Daoy (cell line): Measurements from ENCODE around the gene CARMIL3. TPM values are rescaled to one million over a fixed set of nuclear protein-coding genes. Genes with fewer than 3 reads are reported as not detected.
"Not testable (repeated sequence)": the region's sequence is repeated elsewhere in the genome, so short reads cannot be mapped to it uniquely, and the experiment has no call there.

Source experiments
- DNase-seq: peaks from one replicate; pipeline ENCODE4 v3.0.0-alpha.2; 2015; ENCODE audit warnings: low read depth
- total RNA-seq: library from RNA; depleted of rRNA; stranded (reverse); fragments of >200 nt; shearing (Covaris generic); gene quantifications from 2 replicates; pipeline ENCODE4 v1.2.3, GENCODE V29; 2014

The CARMIL3 gene
- total RNA-seq, 1 experiment from 2014 or later, result under 0.01 TPM

GRCh38 chr14:24040692-24041091 lies 11.1 kb upstream of the CARMIL3 start:
- DNase-seq, result no peak

- no peak for DNase-seq
These were observed 9.1 kb upstream of the CARMIL3 start for GRCh38 chr14:24042746-24043145.

GRCh38 chr14:24049002-24049401 lies 2.8 kb upstream of the CARMIL3 start:
- DNase-seq, result not testable (repeated sequence)

GRCh38 chr14:24050753-24051152 lies 1.1 kb upstream of the CARMIL3 start:
- DNase-seq, result not testable (repeated sequence)

- DNase-seq, result no peak
These were observed 527 bp upstream of the CARMIL3 start for GRCh38 chr14:24051176-24051788.

GRCh38 chr14:24052656-24053547 lies 1.1 kb downstream of the CARMIL3 start:
- peak; percentile 52 for DNase-seq

- no peak for DNase-seq
These were observed 1.9 kb downstream of the CARMIL3 start for GRCh38 chr14:24053548-24054323.

- DNase-seq, result no peak
These were observed 2.5 kb downstream of the CARMIL3 start for GRCh38 chr14:24054324-24054641.

GRCh38 chr14:24054646-24055045 lies 2.8 kb downstream of the CARMIL3 start:
- DNase-seq, result no peak

- DNase-seq, result no peak
These were observed 4.4 kb downstream of the CARMIL3 start for GRCh38 chr14:24055971-24056799.

- no peak for DNase-seq
These were observed 5.0 kb downstream of the CARMIL3 start for GRCh38 chr14:24056800-24057184.

GRCh38 chr14:24057271-24057670 lies 5.5 kb downstream of the CARMIL3 start:
- DNase-seq, result no peak

GRCh38 chr14:24057867-24058259 lies 6.1 kb downstream of the CARMIL3 start:
- DNase-seq, result no peak

- DNase-seq, result peak; percentile 76
These were observed 6.6 kb downstream of the CARMIL3 start for GRCh38 chr14:24058260-24058950.

GRCh38 chr14:24058951-24059475 lies 7.2 kb downstream of the CARMIL3 start:
- DNase-seq, result no peak

- no peak for DNase-seq
These were observed 8.1 kb downstream of the CARMIL3 start for GRCh38 chr14:24059841-24060388.

GRCh38 chr14:24060443-24060842 lies 8.6 kb downstream of the CARMIL3 start:
- DNase-seq, result no peak

- no peak for DNase-seq
These were observed 9.4 kb downstream of the CARMIL3 start for GRCh38 chr14:24060984-24061913.

- DNase-seq, result no peak
These were observed 10.6 kb downstream of the CARMIL3 start for GRCh38 chr14:24062216-24062980.
